HepG2 (cell line): Measurements from ENCODE around the gene SYNGR2. TPM values are rescaled to one million over a fixed set of nuclear protein-coding genes. Genes with fewer than 3 reads are reported as not detected.

Experiments used
- DNMT1 ChIP-seq: sonication (generic); formaldehyde crosslinking; IDR thresholded peaks from 2 replicates; pipeline ENCODE4 v1.5.1; 2020; ENCODE audit warnings: mild to moderate bottlenecking, missing genetic modification reagents
- EP300 ChIP-seq, 3 experiments: sonication (generic) in 1 of 3; formaldehyde crosslinking in 1 of 3; IDR thresholded peaks; 2 replicates each; pipeline versions ENCODE4 v1.5.1 to v1.6.1; 2011 to 2020; ENCODE audit warnings: low read depth in 2 of 3, low read length in 2 of 3, borderline replicate concordance in 1 of 3, improper control_type of control experiment in 1 of 3, mild to moderate bottlenecking in 1 of 3, missing genetic modification reagents in 1 of 3, moderate library complexity in 1 of 3
- KAT7 ChIP-seq: IDR thresholded peaks from 2 replicates; pipeline ENCODE4 v1.6.1; 2018; ENCODE audit warnings: borderline replicate concordance, missing compliant biosample characterization
- MED13 ChIP-seq: sonication (generic); formaldehyde crosslinking; IDR thresholded peaks from 2 replicates; pipeline ENCODE4 v1.5.0; 2020; ENCODE audit warnings: missing genetic modification reagents
- NR1H2 ChIP-seq: sonication (generic); formaldehyde crosslinking; IDR thresholded peaks from 2 replicates; pipeline ENCODE4 v1.8.1; 2022; ENCODE audit warnings: low read depth, missing genetic modification reagents, borderline replicate concordance
- NR2F6 ChIP-seq, 2 experiments: IDR thresholded peaks; 2 replicates each; pipeline ENCODE4 v1.6.1; 2016; ENCODE audit warnings: antibody characterized with exemption in 1 of 2, mild to moderate bottlenecking in 1 of 2
- SPEN ChIP-seq: sonication (generic); formaldehyde crosslinking; IDR thresholded peaks from 2 replicates; pipeline ENCODE4 v1.5.1; 2020; ENCODE audit warnings: low read depth, mild to moderate bottlenecking, missing genetic modification reagents
- XRCC5 ChIP-seq: fragments of 200-400 bp; formaldehyde crosslinking; optimal IDR thresholded peaks from 2 replicates; pipeline ENCODE3; 2017; ENCODE audit warnings: mild to moderate bottlenecking, low read length
- polyA plus RNA-seq, 8 experiments: library from polyadenylated mRNA; depleted of rRNA in 3 of 8; stranded (reverse) in 7 of 8; unstranded in 1 of 8; fragments of >200 nt; fragmentation: Illumina TruSeq in 4 of 8; extraction: Trizol in 4 of 8; gene quantifications; 2 replicates each; pipeline versions ENCODE4 v1.2.1 to v1.2.3, GENCODE V29; 2011 to 2016; ENCODE audit warnings: low read depth in 4 of 8, missing spikeins in 1 of 8, mixed read lengths in 1 of 8; ENCODE audit not compliant: insufficient read depth in 1 of 8
- total RNA-seq, 5 experiments: library from RNA; depleted of rRNA; stranded (reverse); fragments of >200 nt; fragmentation: Illumina TruSeq; extraction: Trizol; gene quantifications; 2 replicates each; pipeline ENCODE4 v1.2.3, GENCODE V29; 2016; ENCODE audit warnings: low read depth in 1 of 5
- TF ChIP-seq, protein P1 (sequence below): sonication (generic); formaldehyde crosslinking; IDR thresholded peaks from 2 replicates; pipeline ENCODE4 v1.5.1; 2020; ENCODE audit warnings: mild to moderate bottlenecking, missing genetic modification reagents, borderline replicate concordance
- TF ChIP-seq, protein P2 (sequence below): sonication (generic); formaldehyde crosslinking; IDR thresholded peaks from 2 replicates; pipeline ENCODE4 v1.4.0; 2020; ENCODE audit warnings: missing genetic modification reagents, low read depth, mild to moderate bottlenecking, borderline replicate concordance
- TF ChIP-seq, protein P3 (sequence below): sonication (generic); formaldehyde crosslinking; IDR thresholded peaks from 2 replicates; pipeline ENCODE4 v1.5.1; 2020; ENCODE audit warnings: missing genetic modification reagents, mild to moderate bottlenecking, borderline replicate concordance
- TF ChIP-seq, protein P4 (sequence below): sonication (generic); formaldehyde crosslinking; IDR thresholded peaks from 2 replicates; pipeline ENCODE4 v1.5.0; 2020; ENCODE audit warnings: mild to moderate bottlenecking, missing genetic modification reagents, borderline replicate concordance
- TF ChIP-seq, protein P5 (sequence below): sonication (generic); formaldehyde crosslinking; IDR thresholded peaks from 2 replicates; pipeline ENCODE4 v1.5.1; 2020; ENCODE audit warnings: mild to moderate bottlenecking, moderate library complexity, missing genetic modification reagents
- TF ChIP-seq, protein P6 (sequence below): IDR thresholded peaks from 2 replicates; pipeline ENCODE4 v1.6.1; 2012; ENCODE audit warnings: inconsistent platforms

Gene SYNGR2
- total and polyA plus RNA-seq, 2 of the 13 experiments (the other 11 are each of a cell fraction or from before 2014, with no cell fraction given) = 46.7 to 170 TPM

DNA sequence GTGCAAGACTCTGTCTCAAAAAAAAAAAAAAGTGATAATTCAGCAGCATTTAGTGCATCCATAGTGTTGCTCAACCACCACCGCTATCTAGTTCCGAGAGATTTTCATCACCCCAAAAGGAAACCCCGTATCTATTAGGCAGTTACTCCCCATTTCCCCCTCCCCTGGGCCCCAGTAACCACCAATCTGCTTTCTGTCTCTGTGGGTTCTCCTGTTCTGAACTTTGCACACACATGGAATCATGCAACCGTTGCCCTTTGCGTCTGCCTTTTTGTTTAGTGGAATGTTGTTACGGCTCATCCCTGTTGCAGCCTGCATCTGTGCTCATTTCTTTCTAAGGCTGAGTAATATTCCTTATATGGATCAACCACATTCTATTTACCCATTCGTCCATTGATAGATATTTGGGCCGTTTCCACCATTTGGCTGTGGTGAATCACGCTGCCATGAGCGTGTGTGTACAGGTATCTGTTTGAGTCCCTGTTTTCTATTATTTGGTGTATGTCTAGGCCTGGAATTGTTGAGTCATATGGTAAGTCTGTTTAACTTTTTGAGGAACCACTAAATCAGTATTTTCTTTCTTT is 8.7 kb upstream of the SYNGR2 start (continued):
- TF ChIP-seq, protein P1, sequence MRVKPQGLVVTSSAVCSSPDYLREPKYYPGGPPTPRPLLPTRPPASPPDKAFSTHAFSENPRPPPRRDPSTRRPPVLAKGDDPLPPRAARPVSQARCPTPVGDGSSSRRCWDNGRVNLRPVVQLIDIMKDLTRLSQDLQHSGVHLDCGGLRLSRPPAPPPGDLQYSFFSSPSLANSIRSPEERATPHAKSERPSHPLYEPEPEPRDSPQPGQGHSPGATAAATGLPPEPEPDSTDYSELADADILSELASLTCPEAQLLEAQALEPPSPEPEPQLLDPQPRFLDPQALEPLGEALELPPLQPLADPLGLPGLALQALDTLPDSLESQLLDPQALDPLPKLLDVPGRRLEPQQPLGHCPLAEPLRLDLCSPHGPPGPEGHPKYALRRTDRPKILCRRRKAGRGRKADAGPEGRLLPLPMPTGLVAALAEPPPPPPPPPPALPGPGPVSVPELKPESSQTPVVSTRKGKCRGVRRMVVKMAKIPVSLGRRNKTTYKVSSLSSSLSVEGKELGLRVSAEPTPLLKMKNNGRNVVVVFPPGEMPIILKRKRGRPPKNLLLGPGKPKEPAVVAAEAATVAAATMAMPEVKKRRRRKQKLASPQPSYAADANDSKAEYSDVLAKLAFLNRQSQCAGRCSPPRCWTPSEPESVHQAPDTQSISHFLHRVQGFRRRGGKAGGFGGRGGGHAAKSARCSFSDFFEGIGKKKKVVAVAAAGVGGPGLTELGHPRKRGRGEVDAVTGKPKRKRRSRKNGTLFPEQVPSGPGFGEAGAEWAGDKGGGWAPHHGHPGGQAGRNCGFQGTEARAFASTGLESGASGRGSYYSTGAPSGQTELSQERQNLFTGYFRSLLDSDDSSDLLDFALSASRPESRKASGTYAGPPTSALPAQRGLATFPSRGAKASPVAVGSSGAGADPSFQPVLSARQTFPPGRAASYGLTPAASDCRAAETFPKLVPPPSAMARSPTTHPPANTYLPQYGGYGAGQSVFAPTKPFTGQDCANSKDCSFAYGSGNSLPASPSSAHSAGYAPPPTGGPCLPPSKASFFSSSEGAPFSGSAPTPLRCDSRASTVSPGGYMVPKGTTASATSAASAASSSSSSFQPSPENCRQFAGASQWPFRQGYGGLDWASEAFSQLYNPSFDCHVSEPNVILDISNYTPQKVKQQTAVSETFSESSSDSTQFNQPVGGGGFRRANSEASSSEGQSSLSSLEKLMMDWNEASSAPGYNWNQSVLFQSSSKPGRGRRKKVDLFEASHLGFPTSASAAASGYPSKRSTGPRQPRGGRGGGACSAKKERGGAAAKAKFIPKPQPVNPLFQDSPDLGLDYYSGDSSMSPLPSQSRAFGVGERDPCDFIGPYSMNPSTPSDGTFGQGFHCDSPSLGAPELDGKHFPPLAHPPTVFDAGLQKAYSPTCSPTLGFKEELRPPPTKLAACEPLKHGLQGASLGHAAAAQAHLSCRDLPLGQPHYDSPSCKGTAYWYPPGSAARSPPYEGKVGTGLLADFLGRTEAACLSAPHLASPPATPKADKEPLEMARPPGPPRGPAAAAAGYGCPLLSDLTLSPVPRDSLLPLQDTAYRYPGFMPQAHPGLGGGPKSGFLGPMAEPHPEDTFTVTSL (CRISPR knock-in tag) = peak; percentile 34; the same call in 1 of the 2 replicates
- TF ChIP-seq, protein P2, sequence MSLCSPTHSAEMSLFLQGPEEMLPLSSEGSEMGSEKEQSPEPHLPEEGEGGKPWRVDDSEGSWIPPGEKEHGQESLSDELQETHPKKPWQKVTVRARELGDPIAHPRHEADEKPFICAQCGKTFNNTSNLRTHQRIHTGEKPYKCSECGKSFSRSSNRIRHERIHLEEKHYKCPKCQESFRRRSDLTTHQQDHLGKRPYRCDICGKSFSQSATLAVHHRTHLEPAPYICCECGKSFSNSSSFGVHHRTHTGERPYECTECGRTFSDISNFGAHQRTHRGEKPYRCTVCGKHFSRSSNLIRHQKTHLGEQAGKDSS (CRISPR knock-in tag) = peak; percentile 88; the same call in 1 of the 2 replicates
- TF ChIP-seq XRCC5 = peak; percentile 31
- TF ChIP-seq, protein P3, sequence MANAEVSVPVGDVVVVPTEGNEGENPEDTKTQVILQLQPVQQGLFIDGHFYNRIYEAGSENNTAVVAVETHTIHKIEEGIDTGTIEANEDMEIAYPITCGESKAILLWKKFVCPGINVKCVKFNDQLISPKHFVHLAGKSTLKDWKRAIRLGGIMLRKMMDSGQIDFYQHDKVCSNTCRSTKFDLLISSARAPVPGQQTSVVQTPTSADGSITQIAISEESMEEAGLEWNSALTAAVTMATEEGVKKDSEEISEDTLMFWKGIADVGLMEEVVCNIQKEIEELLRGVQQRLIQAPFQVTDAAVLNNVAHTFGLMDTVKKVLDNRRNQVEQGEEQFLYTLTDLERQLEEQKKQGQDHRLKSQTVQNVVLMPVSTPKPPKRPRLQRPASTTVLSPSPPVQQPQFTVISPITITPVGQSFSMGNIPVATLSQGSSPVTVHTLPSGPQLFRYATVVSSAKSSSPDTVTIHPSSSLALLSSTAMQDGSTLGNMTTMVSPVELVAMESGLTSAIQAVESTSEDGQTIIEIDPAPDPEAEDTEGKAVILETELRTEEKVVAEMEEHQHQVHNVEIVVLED (CRISPR knock-in tag) = no peak; the same call in 1 of the 2 replicates
- TF ChIP-seq, protein P4, sequence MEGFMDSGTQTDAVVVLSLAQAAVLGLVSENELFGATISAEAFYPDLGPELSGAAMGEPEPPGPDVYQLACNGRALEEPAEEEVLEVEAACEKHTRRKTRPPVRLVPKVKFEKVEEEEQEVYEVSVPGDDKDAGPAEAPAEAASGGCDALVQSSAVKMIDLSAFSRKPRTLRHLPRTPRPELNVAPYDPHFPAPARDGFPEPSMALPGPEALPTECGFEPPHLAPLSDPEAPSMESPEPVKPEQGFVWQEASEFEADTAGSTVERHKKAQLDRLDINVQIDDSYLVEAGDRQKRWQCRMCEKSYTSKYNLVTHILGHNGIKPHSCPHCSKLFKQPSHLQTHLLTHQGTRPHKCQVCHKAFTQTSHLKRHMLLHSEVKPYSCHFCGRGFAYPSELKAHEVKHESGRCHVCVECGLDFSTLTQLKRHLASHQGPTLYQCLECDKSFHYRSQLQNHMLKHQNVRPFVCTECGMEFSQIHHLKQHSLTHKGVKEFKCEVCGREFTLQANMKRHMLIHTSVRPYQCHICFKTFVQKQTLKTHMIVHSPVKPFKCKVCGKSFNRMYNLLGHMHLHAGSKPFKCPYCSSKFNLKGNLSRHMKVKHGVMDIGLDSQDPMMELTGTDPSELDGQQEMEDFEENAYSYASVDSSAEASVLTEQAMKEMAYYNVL (CRISPR knock-in tag) = no peak
- no peak for TF ChIP-seq NR1H2 (CRISPR knock-in tag)
- TF ChIP-seq NR2F6 (IDR thresholded peaks at IDR 0.05) = peak; percentile 40; the same call in 1 of the 2 replicates
- peak; percentile 65; the same call in 1 of the 2 replicates for TF ChIP-seq NR2F6 (CRISPR knock-in tag; IDR thresholded peaks at IDR 0.05)
- peak; percentile 34 to 60; a peak in 3 of 4 replicates for TF ChIP-seq EP300 (IDR thresholded peaks at IDR 0.05; ENCODE audit: low read depth in 2 of 2, low read length in 2 of 2)
- TF ChIP-seq EP300 (CRISPR knock-in tag; IDR thresholded peaks at IDR 0.05; ENCODE audit: borderline replicate concordance) = no peak
- TF ChIP-seq SPEN = no peak
- 0 out of 2 replicates have a peak, but pooled peaks have one; percentile 15 for TF ChIP-seq KAT7 (CRISPR knock-in tag)
- TF ChIP-seq, protein P5, sequence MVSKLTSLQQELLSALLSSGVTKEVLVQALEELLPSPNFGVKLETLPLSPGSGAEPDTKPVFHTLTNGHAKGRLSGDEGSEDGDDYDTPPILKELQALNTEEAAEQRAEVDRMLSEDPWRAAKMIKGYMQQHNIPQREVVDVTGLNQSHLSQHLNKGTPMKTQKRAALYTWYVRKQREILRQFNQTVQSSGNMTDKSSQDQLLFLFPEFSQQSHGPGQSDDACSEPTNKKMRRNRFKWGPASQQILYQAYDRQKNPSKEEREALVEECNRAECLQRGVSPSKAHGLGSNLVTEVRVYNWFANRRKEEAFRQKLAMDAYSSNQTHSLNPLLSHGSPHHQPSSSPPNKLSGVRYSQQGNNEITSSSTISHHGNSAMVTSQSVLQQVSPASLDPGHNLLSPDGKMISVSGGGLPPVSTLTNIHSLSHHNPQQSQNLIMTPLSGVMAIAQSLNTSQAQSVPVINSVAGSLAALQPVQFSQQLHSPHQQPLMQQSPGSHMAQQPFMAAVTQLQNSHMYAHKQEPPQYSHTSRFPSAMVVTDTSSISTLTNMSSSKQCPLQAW = peak; percentile 49; the same call in 1 of the 2 replicates
- TF ChIP-seq MED13 (CRISPR knock-in tag) = no peak
- TF ChIP-seq DNMT1 (CRISPR knock-in tag) = no peak
- TF ChIP-seq, protein P6, sequence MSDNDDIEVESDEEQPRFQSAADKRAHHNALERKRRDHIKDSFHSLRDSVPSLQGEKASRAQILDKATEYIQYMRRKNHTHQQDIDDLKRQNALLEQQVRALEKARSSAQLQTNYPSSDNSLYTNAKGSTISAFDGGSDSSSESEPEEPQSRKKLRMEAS = peak; percentile 34
